Measurements from ENCODE around the gene FLNB.

Gene FLNB

GRCh38 chr3:58144478-58145325, 136.5 kb downstream of the FLNB start:
- DNase-seq: no peak

- no peak for DNase-seq
These were observed 139.8 kb downstream of the FLNB start for GRCh38 chr3:58148049-58148448.

- no peak for DNase-seq
These were observed 142.0 kb downstream of the FLNB start for GRCh38 chr3:58150130-58150809.

- DNase-seq: no peak
These were observed 142.6 kb downstream of the FLNB start for GRCh38 chr3:58150810-58151199.

- no peak for DNase-seq
These were observed 143.4 kb downstream of the FLNB start for GRCh38 chr3:58151637-58152036.

- DNase-seq: no peak
These were observed 144.2 kb downstream of the FLNB start for GRCh38 chr3:58152225-58153015.

GRCh38 chr3:58153371-58153770, 145.1 kb downstream of the FLNB start:
- no peak for DNase-seq

GRCh38 chr3:58154626-58155449, 146.6 kb downstream of the FLNB start:
- no peak for DNase-seq

- no peak for DNase-seq
These were observed 147.6 kb downstream of the FLNB start for GRCh38 chr3:58155838-58156237.

GRCh38 chr3:58157700-58158099, 149.5 kb downstream of the FLNB start:
- DNase-seq: no peak

- no peak for DNase-seq
These were observed 150.4 kb downstream of the FLNB start for GRCh38 chr3:58158442-58159153.

- no peak for DNase-seq
These were observed 152.2 kb downstream of the FLNB start for GRCh38 chr3:58160399-58160798.

- no peak for DNase-seq
These were observed 153.5 kb downstream of the FLNB start for GRCh38 chr3:58161435-58162398.

- no peak for DNase-seq
These were observed 155.0 kb downstream of the FLNB start for GRCh38 chr3:58163234-58163633.

GRCh38 chr3:58164199-58164879, 156.1 kb downstream of the FLNB start:
- DNase-seq: no peak

- DNase-seq: no peak
These were observed 156.9 kb downstream of the FLNB start for GRCh38 chr3:58164906-58165821.

- no peak for DNase-seq
These were observed 159.5 kb downstream of the FLNB start for GRCh38 chr3:58167431-58168351.

- no peak for DNase-seq
These were observed 160.3 kb downstream of the FLNB start for GRCh38 chr3:58168498-58168897.

Data from NCI-H2107 (cell line).